Stimulated activated naive CD4-positive, alpha-beta T cell treated with Interleukin-2 at 50 U/mL for 16 hours (primary cell): Measurements from ENCODE around the gene TEX2.

Experiments used
- DNase-seq: peaks from one replicate; lab custom pipeline; 2025; lab: John Stamatoyannopoulos, UW

Gene TEX2

DNA sequence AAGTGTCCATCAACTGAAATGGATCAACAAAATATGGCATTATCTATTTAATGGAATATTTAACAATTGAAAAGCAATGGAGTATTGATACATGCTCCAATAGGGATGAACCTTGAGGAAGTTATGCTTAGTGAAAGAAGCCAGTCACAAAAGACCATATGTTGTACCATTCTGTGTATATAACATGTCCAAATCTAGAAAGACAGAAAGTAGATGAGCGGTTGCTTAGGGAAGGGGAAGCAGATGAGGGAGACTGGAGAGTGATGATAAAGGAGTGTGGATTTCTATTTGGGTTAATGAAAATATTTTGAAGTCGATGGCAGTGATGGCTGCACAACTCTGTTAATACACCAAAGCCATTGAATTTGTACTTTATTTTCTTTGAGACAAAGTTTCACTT lies 124.6 kb downstream of the TEX2 start:
- DNase-seq, result no peak

DNA sequence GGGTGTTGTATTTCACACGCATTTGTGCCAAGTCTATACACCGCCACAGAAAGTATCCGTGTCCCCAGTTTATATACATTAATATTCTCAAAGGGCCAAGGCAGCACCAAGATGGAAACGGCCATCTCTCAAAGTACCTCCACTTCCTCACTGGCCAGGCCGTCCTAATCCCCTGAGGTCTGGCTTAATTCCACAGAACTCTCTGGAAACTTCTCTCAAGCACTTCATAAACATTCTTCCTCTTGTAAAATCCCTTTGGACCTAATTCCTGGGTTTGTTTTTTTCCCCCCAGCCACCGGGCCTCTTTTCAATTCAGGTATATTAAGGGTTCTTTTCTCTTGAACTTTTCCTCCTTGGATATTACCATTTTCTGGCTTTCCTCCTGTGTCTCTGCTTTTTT lies 128.1 kb downstream of the TEX2 start:
- DNase-seq, result no peak

DNA sequence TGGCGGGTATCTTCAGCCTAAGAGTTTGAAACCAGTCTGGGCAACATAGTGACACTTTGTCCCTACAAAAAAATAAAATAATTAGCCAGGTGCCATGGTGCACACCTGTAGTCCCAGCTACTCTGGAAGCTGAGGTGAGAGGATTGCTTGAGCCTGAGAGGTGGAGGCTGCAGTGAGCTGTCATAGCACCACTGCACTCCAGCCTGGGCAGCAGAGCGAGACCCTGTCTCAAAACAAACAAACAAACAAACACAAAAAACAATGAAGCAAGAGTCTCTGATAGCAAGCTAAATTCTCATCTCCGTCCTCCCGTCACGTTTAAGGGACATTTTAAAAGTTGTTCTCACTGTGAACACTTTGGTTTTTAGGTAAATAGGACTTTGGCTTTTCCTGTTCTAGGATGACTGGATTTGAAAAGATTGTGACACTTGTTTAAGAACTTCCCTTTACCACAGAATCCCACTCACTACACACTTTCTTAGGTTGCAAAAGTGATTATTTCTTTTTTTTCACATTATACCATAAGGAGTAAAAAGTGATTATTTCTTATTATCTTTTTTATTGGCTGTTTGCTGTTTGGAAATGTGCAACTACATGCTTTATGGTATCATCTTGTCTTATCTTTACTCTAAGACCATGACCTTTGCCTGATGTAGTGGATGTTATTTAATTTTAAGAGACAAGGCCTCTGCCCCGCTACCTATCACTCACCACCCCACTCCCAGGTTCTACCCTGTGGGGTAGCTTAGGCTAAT lies 128.7 kb downstream of the TEX2 start:
- DNase-seq, result no peak

DNA sequence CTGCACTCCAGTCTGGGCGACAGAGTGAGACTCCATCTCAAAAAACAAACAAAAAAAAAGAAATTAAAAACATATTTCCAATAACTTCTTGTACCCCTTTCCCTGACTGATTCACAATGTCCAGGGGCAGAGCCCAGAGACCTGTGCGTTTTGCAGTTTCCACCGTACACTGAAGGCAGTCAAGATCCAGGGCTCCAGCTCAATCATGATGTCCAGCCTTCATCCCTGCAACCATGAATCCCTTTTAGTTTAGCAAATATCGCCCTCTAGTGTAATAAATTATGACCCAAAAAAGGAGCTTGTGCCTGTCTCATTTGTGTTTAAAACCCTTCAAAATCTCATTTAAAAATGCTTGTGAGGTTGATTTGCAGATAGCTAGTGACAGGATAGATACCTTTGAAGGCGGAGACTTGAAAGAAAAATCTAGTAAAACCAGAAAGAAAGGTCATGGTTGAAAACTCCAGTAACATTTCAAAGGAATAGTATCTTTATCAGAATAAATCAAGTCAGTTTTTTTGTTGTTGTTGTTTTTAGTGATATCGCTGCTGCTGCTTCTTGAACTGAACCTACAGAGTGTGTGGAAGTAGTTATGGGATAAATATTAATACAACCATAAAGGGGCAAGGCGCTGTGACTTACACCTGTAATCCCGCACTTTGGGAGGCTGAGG lies 129.4 kb downstream of the TEX2 start:
- no peak for DNase-seq

DNA sequence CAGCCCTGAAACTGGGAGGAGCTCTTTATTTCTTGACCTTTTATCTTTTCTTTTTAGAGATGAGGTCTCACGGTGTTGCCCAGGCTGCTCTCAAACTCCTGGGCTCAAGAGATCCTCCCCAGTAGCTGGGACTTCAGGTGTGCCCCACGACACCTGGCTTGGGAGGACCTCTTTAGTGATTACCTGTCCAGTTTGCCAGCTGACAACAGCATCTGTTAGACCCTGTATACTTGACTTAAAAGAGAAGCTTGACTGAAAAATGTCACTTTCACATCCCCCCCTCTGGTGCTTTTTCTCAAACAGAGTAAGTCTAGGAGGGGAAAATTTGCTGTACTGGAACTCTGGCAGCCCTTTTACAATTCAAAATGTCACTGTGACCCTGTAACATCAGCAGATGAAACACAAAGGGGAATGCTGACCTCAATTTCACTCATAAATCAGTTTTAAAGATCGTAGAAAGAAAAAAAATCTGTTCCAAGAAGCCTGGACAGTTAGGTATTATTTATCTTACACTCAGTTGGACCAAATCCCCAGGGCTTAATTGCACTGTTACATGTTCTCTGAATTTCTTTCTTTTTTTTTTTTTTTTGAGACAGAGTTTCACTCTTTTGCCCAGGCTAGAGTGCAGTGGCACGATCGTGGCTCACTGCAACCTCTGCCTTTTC lies 131.3 kb downstream of the TEX2 start:
- no peak for DNase-seq

DNA sequence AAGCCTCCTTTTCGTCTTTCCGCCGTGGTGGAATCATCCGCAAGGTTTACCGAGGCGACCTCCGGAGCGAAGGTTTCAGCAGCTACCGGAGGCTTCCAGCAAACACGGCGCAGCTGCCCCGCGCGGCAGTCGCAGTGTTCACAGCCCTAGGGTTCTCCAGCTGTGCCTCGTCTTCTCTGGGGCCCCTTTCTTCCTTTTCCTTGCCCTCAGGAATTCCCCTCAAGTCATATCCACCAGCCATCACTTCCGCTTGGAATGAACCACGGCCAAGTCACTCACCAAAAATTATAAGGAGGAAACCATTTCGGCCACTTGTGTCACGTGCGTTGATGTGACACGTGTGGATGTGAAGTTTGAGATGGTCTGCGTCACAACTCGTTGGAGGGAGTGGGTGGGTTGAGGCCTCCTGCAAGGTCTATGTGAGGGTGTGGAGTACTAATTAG lies 132.5 kb downstream of the TEX2 start:
- peak; percentile 77 for DNase-seq

DNA sequence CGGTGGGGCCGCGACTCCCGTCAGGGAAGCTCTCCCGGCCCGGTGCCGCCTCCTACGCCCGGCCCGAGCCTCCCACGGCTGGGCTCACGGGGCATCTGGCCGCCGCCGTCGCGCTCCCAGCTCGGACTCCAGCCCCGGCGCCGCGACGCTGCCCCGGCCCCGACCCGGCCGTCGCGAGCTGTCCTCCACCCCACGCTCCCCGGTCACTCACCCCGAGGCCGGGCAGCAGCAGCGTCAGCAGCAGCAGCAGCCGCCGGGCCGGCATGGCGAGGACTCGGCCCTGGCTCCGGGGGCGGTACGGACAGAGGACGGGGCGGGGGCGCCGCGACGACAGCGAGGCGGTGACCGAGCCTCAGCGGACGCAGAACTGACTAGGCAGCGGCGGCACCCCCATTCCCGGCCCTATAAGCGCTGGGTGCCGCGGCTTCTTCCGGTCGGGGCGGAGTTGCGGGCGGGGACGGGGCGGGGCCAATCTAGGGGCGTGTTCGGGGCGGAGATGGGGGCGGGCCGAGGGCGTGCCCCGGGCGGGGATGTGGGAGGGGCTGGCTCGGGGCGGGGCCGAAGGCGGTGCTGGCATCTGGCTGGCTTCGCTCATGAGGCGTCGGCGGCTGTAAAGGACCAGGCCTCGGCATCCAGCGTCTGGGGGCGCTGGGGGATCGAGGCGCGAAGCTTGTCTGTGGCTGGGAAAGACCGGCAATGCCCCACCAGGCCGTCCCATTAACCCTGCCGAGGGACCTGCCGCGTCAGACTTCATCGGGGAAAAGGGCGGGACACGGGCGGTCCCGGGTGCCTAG lies 133.1 kb downstream of the TEX2 start, which contains the start of gene ERN1:
Gene ERN1 (minus strand): TSS at position 380 of the 794 bp plus-strand sequence. CDS start 115 bp downstream, at position 265.
- peak; percentile 88 for DNase-seq

DNA sequence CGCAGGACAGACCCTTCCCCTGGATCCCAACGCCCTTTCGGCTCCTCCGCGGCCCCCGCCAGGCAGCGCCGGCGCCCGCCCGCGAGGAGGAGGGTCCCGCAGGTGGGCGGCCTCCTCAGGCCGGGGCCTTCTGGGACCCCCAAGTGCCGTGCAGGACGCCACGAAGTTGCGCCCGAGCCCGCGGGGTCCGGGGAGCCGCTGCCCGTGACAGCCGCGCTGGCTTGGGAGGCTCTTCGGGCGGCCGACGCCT lies 133.6 kb downstream of the TEX2 start:
- DNase-seq, result no peak

DNA sequence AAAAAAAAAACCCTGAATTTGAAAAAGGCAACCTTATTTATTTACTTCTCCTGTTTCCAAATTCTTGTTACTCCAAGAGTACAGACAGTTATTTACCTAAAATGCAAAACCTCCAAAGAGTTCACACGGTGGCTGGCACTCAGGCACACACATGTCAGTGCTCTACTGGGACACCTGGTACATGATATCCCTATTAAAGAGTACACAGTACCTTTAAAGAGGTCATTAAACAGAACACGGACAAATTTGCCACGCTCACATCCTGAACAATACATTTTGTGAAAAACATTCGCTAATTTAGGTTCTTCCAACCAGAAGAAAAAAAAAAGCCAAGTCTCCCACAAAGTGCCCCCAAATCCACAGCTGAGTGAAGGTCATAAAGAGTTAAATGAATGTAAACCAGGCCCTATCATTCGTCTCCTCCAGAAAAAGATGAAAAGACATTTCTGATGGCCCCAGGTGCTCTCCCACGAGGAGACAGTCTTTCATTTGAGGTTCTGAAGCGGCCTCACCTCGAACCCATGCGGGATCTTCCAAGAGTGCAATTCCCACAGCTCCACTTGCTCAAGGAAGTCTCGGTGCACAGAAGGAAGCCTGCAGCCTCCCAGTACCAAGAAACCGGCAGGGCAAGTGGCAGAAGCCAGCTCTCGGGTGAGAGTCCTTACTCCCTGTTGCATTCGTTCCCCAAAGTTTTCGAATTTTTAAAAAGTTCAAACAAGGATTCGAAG lies 134.1 kb downstream of the TEX2 start:
- no peak for DNase-seq

DNA sequence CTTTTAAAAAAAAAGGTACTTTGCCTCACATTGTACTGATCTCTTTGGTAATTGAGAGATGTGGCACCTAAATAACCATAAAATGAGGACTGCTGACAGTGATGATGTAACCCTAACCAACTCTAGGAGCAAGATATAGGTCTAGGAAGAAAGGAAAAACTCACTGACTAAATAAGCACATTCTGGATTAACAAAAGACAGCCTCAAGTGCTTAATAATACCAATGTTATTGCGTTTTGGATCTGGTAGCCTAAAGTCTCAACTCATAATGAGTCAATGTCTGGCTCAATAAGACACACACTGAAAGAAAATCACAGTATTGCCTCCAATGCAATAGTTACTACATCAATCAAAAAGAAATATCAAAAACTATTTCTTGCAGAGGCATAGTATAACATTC lies 136.1 kb downstream of the TEX2 start:
- DNase-seq, result no peak

DNA sequence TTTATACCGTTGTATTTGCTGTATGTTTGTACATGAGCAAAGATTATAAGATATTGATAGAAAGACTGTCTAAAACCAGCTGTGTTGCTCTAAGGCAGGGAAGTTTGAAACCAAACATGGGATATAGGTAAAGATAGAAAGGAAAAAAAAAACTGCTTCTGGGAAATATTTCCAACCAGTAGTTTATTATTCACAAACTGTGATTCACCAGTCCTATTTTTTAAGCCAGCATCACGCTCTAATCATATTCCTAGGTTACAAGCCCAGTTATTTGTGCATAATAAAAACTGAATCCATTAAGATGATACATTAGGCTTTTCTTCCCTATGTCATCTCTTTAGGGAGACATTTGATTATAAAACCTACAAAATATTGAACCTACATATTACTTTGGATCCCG lies 137.1 kb downstream of the TEX2 start:
- no peak for DNase-seq

DNA sequence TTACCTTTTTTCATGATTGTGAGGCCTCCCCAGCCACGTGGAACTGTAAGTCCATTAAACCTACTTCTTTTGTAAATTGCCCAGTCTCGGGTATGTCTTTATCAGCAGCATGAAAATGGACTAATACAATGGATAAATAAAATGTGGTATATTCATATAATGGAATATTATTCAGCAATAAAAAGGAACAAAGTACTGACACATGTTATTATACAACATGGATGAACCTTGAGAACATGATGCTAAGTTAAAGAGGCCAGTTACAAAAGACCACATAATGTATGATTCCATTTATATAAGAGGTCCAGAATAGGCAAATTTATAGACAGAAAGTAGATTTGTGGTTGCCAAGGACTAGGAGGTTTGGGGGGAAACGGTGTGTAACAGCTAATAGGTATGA lies 138.5 kb downstream of the TEX2 start:
- no peak for DNase-seq

DNA sequence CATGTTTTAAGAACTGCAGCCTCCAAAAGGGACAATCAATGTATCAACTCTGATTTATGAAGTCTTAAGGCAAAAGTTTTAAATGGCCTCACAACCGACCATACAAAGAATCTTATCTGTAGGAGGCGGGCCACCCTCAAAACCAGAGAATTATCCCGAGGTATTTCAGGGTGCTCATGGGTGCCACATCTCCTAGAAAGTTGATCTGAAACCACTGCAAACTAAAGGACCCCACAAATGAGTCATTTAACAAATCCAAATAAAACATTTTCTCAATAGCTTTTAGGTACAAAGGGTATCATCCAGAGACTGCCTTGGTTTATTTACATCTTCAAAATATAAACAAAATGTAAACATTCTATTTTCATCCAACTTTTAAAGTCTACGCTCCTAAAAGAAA lies 139.9 kb downstream of the TEX2 start:
- DNase-seq, result no peak

DNA sequence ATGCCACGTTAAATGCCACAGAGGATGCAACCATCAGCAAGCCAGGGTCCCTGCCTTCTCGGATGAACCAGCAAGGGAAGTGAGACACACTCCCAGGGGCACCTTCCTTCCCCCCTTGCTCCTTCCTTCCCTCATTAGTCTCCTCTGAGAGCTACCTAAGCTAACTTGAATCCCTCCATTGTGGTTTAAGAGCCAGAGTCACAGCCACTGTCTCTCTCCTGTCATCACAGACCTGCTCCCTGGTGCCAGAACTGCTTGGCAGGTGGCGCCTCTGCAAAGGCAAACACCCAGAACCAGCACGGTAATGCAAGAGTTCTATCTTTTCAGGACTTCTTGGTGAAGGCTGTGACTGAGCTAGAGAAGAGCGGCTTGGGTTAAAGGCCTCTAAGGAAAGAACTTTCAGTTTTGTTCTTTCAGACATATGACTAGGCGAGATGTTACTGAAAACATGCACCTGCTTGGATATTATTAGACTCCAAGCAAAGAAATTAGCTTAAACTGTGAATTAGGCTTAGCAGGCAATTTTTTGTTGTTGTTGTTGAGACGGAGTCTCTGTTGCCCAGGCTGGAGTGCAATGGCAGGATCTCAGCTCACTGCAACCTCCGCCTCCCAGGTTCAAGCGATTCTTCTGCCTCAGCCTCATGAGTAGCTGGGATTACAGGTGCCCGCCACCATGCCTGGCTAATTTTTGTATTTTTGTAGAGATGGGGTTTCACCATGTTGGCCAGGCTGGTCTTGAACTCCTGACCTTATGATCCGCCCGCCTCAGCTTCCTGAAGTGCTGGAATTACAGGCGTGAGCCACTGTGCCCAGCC lies 141.9 kb downstream of the TEX2 start:
- DNase-seq, result peak; percentile 16

DNA sequence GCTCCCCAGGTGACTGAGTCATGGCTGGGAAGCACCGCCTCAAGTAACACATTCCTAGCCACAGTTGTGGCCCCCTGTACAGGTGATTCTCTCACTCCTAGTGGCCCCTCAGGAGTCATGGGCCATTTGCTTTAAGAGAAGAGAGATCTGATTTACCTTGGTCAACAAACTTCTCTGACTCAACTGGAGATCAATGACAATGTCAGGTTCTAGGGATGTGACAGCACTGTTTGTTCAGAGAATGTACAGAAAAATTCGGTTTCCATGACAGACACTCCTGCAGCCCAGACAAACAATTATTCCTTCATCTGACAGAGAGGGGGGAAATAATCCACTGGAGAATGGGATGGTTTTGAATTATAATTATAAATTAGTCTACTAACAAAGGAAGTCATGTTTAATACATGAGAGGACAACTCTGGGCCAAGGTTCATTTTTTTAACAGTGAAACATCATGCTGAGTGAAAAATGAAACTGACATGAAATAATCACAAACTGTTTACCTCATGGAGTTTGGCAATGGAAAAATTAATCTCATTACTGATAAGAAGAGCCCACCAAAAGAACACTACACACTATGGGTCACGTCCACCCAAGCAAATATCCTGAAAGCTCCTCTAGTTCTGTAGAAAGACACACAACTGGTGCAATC lies 142.8 kb downstream of the TEX2 start:
- no peak for DNase-seq

DNA sequence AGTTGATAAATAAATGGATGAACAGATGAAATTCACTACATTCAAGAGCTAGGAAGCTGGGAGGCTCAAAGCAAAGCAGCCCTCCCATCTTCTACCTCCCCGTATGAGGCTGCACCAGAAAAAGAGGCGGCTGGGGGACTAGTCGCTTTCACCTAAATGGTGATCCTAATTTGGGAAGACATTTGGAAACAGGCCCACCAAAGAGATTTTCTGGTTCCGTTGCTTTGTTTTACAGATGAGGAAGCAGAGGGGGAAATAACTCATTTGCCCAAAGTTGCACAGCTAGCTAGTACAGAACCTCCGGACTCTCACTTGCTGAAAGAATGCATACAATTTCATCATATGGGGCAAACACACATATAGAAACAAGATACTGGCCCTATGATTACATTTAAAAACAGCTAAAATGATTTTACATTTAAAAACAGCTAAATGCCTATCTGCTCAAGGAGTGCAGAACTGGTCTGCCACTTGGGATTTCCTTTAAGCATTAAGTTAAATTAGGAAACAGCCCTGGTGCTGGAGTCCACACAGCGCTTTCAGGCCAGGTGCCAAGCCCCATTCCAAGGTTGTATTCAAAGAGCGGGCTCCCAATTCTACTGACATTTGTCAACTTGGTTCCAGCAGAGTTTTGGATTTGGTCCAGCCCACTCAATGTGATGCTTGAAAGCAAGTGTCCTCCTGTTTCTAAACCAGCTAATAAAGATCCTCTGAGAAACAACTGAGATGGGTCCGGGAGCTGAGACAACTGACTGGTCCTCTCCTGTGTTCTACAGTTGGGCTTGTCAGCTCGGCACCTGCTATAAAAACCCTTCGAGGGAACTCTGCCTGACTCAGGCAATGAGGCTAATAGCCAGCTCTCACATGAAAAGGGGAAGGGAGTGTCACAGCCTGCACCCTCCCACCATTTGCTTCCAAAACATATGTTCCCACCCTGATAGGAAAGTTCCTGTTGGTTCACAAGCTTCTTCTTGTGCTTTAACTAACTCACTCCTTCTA lies 144.8 kb downstream of the TEX2 start:
- DNase-seq, result no peak

DNA sequence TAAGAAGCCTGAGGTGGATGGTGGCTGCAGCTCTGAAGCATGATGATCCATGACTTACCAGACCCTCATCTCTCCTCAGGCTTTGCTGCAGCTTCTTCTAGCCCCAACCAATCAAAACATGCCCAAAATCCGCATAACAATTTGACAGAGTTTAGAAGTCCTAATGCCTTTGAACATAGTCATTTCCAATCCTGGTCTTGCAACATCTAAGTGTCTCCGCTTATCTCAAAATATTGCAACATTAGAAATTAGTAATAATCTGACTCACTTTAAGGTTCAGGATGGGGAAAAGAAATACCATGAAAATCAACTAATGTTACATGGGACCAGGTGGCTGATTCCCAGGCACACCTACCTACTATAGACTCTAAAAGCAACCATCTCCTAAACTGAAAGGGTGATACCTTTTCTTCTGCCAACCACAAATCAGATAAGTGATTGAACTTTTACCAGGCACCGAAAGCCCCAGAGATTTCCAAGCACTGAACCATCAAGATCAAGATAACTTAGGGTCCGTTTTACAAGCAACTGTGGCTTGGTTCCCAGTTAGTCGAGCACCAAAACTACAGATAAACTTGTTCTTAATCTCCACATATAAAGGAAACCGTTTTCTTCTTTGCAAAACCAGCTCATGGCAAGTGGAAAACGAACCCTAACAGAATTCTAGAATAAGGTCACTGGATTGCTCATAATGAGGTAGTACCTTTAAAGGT lies 147.1 kb downstream of the TEX2 start:
- DNase-seq, result no peak

DNA sequence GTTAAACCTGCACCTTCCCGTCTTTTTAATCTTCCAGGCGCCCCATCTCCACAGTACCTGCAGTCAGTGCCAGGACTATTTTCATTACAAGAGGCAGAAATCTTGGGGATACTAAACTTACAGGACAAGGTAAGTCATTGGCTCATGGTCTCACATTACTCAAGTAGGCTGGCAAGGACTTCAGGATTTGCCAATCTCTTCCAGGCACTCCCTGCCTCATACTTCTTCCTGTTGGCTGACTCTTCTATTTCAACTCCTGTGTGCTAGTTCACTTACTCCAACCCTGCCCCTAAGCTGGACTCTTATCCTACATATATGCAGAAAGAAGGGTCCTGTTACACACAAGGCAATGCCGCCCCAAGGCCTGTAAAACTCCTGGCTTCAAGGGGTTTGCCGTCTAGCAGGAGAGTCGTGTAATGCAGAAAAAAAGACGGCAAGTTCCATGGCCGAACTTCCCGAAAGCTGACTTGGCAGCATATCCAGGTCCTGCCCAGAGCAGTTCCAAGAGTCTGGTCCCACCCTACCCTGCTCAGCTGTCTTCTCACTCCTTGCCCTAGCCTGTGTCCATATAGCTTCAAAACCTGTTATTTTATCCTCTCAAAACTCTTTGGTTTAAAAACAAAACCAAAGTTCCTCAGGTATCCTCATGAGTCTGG lies 147.9 kb downstream of the TEX2 start:
- no peak for DNase-seq
